Measurements from ENCODE around the gene EFNA2.

Gene EFNA2

DNA sequence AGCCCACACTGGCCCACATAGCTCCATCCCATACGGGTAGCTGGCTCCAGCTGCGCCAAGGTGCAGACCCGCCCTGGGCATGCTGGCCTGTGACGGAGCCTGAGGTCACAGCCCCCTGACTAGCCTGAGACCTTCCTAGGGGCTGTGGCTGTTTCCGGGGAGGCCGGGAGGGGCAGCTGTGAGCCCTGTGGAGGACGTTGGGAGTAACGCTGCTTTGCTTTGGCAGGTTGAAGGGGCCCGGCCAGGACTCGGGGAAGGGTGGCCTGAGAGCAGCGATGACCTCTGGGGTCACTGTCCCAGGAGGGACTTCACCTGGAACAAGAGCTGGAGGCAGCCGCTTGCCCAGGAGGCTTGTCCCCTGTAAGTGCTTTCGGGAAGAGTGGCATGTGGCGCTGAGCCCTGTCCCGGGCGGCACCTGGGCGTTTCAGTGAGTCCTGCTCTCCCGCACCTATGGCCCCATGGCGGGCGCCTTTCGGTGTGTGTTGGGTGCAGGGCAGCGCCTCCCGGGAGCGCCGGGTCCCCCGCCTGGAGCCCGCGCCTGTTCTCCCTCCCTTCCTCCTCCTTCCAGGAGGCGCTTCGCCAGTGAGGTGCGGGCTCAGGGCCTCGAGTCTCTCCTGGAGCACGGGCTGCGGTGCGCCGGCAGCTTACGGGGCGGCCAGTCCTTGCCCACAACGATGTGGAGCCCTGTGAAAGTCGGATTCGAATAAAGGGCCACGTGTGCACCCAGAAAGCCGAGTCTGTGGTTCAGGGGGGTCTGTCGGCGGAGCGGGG is 11.4 kb upstream of the EFNA2 start:
- H3K27me3 Mint-ChIP-seq = no peaks in the 10 kb centered on the region
- H3K36me3 Mint-ChIP-seq (ENCODE audit: insufficient read depth) = peaks cover 63% of the 10 kb centered on the region
- ATAC-seq (replicated peaks; ENCODE audit: extremely low read depth, poor library complexity, severe bottlenecking) (no peak), DNase-seq (ENCODE audit: low spot score in 2 of 2) (no peak)
- H3K9me3 Mint-ChIP-seq = no peaks in the 10 kb centered on the region
- H3K4me3 Mint-ChIP-seq = peak overlapping the region; percentile 57
- H3K27ac Mint-ChIP-seq (ENCODE audit: low read depth) = peak overlapping the region; percentile 95
- H3K4me1 Mint-ChIP-seq = peaks cover 47% of the 10 kb centered on the region

DNA sequence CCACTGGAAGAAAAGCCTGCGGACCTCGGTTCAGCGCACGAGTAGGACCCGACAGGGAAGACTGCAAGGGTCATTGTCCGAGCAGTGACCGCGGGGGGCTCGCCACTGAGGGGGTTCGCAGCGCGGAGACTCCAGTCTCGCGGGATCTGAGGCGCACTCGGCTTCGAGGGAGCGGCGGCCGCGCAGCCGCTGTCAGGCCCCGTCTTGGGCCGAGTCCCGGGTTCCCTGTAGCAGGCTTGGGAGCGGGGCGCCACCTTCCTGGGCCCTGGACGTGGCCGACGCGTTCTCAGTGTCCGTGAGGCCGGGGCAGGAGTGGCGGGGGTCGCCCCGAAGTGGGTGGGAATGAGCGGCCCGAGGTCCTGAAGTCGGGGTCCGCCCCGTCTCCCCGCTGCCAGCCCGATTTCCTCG is 10.8 kb upstream of the EFNA2 start:
- Mint-ChIP-seq H3K4me1 (peaks cover 51% of the 10 kb centered on the region), H3K27ac (ENCODE audit: low read depth) (peak overlapping the region; percentile 95), H3K9me3 (no peaks in the 10 kb centered on the region), H3K36me3 (ENCODE audit: insufficient read depth) (peaks cover 62% of the 10 kb centered on the region), H3K4me3 (peak overlapping the region; percentile 75), H3K27me3 (no peaks in the 10 kb centered on the region)
- ATAC-seq (replicated peaks; ENCODE audit: extremely low read depth, poor library complexity, severe bottlenecking) (no peak), DNase-seq (ENCODE audit: low spot score in 2 of 2) (no peak)

DNA sequence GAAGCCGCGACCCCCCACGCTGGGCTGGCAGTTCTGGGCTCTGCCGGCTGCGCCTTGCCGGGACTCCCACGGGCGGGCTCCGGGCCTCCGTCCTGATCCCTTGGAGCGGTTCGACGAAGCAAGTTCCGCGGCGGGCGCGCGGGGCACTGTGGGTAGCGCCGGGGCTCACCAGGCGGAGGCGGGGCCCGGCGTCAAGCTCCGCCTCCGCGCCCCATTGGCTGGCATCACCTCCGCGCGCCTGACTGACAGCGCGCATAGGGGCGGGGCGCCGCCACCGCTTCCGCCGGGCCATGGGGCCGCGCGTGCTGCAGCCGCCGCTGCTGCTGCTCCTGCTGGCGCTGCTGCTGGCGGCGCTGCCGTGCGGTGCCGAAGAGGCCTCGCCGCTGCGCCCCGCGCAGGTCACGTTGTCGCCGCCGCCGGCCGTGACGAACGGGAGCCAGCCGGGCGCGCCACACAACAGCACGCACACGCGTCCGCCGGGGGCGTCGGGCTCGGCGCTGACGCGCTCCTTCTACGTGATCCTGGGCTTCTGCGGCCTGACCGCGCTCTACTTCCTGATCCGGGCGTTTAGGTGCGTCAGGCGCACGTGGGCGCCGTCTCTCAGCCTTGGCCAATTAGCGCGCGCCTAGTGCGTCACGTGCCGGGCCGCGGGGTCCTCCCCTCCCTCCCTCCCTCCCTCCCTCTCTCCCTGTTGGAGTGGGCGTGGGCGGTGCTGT is 10.3 kb upstream of the EFNA2 start, which contains the start of gene FAM174C:
Gene FAM174C (plus strand): TSS at position 271 of the 716 bp plus-strand sequence. CDS start 20 bp downstream, at position 291.
- Mint-ChIP-seq H3K4me1 (peaks cover 51% of the 10 kb centered on the region), H3K27ac (ENCODE audit: low read depth) (peak within 1 kb of the TSS; percentile 95), H3K27me3 (no peaks in the 10 kb centered on the region), H3K4me3 (peak within 1 kb of the TSS; percentile 75), H3K9me3 (no peaks in the 10 kb centered on the region), H3K36me3 (ENCODE audit: insufficient read depth) (peaks cover 57% of the 10 kb centered on the region)
- DNase-seq (ENCODE audit: low spot score in 2 of 2) (peak; percentile 83 to 95), ATAC-seq (replicated peaks; ENCODE audit: extremely low read depth, poor library complexity, severe bottlenecking) (peak; percentile 84)

DNA sequence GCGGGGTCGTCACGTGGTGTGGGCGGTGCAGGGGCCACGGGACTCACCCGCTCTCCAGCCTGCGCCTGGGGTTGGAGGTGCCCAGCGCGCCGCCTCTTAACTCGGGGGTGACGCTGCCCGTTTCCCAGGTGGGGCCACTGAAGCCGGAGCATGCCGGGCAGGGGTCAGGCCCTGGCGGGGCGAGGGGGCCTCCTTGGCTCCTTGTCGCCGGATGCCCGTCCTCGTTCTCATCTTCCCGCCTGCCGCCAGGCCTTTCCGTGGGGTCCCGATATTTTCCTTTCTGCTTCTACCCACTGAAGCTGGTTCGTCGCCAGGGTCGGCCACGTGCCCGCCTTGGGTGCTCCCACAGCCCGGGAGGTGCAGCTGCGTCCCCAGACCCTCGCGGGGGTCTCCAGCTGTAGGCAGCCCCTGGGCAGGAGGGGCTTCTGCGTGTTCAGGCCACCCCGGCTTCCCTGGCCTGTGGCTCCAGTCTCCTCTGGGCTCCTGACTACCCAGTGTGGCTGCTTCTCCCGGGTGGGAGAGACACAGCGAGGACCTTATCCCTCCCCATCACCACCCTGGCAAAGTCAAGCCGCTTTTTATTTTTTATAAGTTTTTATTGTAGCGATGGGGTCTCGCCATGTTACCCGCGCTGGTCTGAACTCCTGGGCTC is 9.6 kb upstream of the EFNA2 start:
- H3K4me3 Mint-ChIP-seq = peak overlapping the region; percentile 75

DNA sequence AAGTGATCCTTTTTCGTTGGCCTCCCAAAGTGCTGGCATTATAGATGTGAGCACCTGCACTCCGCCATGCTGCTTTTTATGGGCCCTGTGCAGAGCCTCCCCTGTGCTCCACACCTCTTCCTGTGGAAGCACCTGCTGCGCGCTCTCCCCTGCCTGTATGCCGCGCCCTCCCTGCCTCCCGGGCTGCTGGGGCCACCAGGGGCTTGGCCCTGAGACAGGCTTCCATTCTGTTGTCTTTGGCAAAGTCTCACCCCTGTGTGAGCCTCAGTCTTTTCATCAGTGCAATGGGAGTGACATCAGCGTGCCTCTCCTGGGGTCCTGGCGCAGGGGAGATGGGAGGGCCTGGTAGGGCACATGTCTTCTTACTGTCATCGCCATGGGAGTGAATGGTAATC is 9.0 kb upstream of the EFNA2 start:
- H3K27me3 Mint-ChIP-seq = no peaks in the 10 kb centered on the region
- DNase-seq (ENCODE audit: low spot score in 2 of 2) (no peak), ATAC-seq (replicated peaks; ENCODE audit: extremely low read depth, poor library complexity, severe bottlenecking) (no peak)
- H3K36me3 Mint-ChIP-seq (ENCODE audit: insufficient read depth) = peaks cover 47% of the 10 kb centered on the region
- no peaks in the 10 kb centered on the region for H3K9me3 Mint-ChIP-seq
- peak overlapping the region; percentile 75 for H3K4me3 Mint-ChIP-seq
- H3K4me1 Mint-ChIP-seq = peaks cover 42% of the 10 kb centered on the region
- peak overlapping the region; percentile 95 for H3K27ac Mint-ChIP-seq (ENCODE audit: low read depth)

More for the DNA sequence above, 9.6 kb upstream of the EFNA2 start:
- Mint-ChIP-seq H3K27ac (ENCODE audit: low read depth) (peak overlapping the region; percentile 95), H3K27me3 (no peaks in the 10 kb centered on the region), H3K9me3 (no peaks in the 10 kb centered on the region), H3K36me3 (ENCODE audit: insufficient read depth) (peaks cover 50% of the 10 kb centered on the region), H3K4me1 (peaks cover 46% of the 10 kb centered on the region)
- ATAC-seq (replicated peaks; ENCODE audit: extremely low read depth, poor library complexity, severe bottlenecking) (no peak), DNase-seq (ENCODE audit: low spot score in 2 of 2) (no peak)

DNA sequence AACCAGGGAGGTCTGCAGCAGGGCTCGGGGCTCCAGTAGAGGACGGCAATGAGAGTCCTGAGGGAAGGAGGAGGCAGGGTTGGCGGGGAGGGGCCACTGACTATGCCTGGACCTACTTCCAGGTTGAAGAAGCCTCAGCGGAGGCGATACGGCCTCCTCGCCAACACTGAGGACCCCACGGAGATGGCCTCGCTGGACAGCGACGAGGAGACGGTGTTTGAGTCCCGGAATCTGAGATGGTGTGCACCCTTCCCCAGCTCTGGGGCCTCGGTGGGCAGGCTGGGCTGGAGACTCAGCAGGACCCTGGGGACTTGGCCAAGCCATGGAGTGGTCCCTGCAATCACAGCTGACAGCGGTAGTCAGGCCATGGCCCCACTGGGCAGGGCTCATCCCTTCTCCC is 8.6 kb upstream of the EFNA2 start:
- no peak for DNase-seq (ENCODE audit: low spot score in 2 of 2)
- Mint-ChIP-seq H3K27me3 (no peaks in the 10 kb centered on the region), H3K4me3 (peak overlapping the region; percentile 75), H3K27ac (ENCODE audit: low read depth) (peak overlapping the region; percentile 95), H3K36me3 (ENCODE audit: insufficient read depth) (peaks cover 43% of the 10 kb centered on the region), H3K4me1 (peaks cover 41% of the 10 kb centered on the region), H3K9me3 (no peaks in the 10 kb centered on the region)
- ATAC-seq (replicated peaks; ENCODE audit: extremely low read depth, poor library complexity, severe bottlenecking) = no peak

DNA sequence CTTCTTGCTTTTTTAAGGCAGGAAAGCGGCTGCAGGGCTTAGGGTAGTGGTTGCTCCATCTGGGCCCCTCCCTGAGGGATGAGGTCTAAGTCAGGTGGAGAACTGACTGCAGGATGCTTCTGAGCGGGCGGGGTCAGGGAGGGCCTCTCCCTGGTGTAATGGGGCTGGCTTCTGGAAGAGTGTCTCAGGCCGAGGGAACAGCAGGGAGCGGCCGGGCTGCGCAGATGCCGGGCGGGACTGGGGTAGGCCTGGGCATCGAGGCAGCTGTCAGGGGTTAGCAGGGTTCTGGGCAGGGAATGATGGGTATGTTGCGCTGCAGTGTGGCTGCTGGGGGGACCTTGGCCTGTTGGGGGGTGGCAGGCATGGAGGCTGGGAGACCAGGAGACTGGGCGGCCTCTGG is 7.6 kb upstream of the EFNA2 start:
- Mint-ChIP-seq H3K36me3 (ENCODE audit: insufficient read depth) (peaks cover 33% of the 10 kb centered on the region), H3K4me1 (peaks cover 36% of the 10 kb centered on the region), H3K9me3 (no peaks in the 10 kb centered on the region), H3K27me3 (no peaks in the 10 kb centered on the region), H3K27ac (ENCODE audit: low read depth) (no peak overlapping the region), H3K4me3 (no peak overlapping the region)
- no peak for DNase-seq (ENCODE audit: low spot score in 2 of 2)
- no peak for ATAC-seq (replicated peaks; ENCODE audit: extremely low read depth, poor library complexity, severe bottlenecking)

DNA sequence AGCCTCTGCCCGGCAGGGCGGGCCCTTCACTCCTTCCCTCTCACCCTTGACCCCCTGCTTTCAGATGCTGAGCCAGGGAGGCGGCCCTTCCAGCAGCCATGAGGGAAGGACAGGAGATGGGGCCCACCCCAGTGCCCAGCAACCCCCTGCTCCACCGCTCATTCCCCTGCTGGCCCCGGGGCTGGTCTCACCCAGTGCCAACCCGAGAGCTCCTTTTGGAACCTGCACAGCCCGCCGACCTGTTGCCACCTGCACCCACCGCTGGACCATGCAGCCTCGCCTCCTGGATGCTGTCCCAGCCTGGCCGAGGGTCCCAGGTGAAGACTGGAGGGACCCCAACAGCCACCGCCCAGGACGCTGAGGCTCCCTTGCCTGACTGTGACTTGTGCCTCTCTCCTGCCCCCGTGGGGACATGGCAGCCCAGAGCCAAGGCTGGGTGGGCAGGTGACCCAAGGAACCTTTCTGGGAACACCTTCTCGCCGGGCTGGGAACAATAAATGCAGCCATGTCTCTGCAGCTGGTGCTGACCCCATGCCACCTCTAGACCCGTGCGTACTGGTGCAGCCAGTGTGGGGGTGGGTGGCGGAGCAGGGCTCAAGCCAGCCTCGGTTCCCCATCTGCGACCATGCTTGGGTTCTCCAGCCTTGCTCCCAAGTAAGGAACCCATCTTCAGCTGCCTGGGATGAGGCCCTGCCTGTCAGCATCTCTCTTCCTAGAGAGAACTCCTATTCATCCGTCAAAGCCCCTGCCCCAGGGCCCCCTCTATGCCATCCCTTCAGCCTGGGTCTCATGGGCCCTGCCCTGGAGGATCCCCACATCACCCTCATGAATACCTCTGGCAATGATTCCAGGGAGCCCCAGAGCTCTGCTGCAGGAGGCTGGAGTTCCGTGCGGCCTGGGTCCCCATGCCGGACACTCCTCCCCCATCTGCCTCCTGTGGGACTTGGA is 6.7 kb upstream of the EFNA2 start:
- Mint-ChIP-seq H3K4me1 (peaks cover 29% of the 10 kb centered on the region), H3K27me3 (peaks cover 2% of the 10 kb centered on the region), H3K9me3 (no peaks in the 10 kb centered on the region), H3K36me3 (ENCODE audit: insufficient read depth) (peaks cover 24% of the 10 kb centered on the region), H3K27ac (ENCODE audit: low read depth) (peak overlapping the region; percentile 87), H3K4me3 (peak overlapping the region; percentile 50)
- no peak for ATAC-seq (replicated peaks; ENCODE audit: extremely low read depth, poor library complexity, severe bottlenecking)
- DNase-seq (ENCODE audit: low spot score in 2 of 2) = no peak

DNA sequence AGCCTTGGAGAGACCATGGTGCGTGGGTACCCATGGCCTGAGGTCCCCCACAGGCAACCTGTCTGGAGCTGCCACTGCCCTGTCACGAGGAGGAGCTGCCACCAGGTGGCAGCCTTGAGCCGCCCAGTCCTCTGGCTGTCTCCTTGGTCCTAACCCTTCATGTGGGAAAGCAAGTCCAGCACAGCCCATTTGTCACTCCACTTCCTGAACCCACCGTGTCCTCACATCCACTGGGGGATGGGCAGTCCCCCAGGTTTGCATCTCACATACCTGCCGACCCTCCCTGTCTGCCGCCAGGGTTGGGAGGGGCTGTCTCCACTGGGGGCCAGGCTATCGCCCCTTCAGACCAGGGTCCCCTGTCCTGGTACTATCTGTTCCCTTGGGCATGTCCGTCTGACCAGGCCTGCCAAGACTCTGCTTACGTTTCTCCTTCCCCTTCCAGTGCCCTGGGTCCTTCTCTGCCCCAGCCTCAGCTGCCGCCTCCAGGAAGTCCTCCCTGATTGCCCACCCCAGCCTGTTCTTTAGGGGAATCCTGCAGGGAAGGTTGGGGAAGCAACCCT is 5.8 kb upstream of the EFNA2 start:
- peak overlapping the region; percentile 50 for H3K4me3 Mint-ChIP-seq
- peaks cover 15% of the 10 kb centered on the region for H3K36me3 Mint-ChIP-seq (ENCODE audit: insufficient read depth)
- H3K4me1 Mint-ChIP-seq = peaks cover 27% of the 10 kb centered on the region
- no peaks in the 10 kb centered on the region for H3K9me3 Mint-ChIP-seq
- DNase-seq (ENCODE audit: low spot score in 2 of 2) (peak; percentile 58 to 67), ATAC-seq (replicated peaks; ENCODE audit: extremely low read depth, poor library complexity, severe bottlenecking) (no peak)
- peaks cover 11% of the 10 kb centered on the region for H3K27me3 Mint-ChIP-seq
- peak overlapping the region; percentile 87 for H3K27ac Mint-ChIP-seq (ENCODE audit: low read depth)

DNA sequence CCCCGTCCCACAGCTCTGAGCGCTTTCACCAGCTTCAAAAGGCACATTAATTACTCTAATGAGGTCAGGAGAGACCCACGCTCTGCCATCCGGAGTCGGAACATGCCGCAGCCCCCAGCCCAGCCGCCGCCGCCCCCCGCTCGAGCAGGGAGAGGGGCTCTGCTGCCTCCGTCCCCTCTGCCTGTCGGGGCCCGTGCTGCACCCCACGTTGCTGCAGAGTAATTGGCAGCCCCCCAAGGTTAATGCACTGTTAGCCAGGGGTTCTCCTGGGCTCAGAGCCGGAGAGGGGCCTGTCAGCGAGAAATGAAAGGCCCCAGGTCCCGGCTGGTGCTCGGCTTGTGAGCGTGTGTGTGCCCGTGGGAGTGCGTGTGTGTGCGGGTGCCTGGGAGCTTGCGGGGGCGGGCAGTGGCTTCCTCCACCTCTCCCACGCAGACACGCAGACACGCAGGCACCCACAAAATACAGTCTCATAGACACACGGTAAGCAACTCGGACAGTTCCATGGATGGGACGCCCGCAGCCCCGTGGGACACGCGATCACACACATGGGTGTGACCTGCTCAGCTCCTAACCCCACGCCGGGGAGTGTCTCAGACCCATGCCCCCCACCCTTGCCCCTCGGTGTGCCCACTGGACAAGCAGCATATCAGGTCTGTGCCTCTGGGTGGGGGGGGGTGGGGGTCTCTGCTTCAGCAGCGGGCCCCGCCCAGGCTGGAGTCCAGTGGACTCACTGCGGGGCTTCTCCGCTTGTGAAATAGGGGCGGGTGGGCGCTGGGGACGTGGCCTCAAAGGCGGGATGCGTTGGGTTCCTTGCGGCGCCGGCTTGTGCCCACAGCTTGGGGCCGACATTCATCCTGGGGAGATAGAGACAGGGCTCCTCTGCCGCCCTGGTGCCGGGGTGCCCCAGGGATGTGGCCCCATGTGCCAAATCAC is 4.8 kb upstream of the EFNA2 start:
- peaks cover 9% of the 10 kb centered on the region for H3K36me3 Mint-ChIP-seq (ENCODE audit: insufficient read depth)
- no peak overlapping the region for H3K4me3 Mint-ChIP-seq
- no peaks in the 10 kb centered on the region for H3K9me3 Mint-ChIP-seq
- peaks cover 27% of the 10 kb centered on the region for H3K4me1 Mint-ChIP-seq
- peak overlapping the region; percentile 87 for H3K27ac Mint-ChIP-seq (ENCODE audit: low read depth)
- DNase-seq (ENCODE audit: low spot score in 2 of 2) (no peak), ATAC-seq (replicated peaks; ENCODE audit: extremely low read depth, poor library complexity, severe bottlenecking) (no peak)
- H3K27me3 Mint-ChIP-seq = peaks cover 15% of the 10 kb centered on the region
